Measurements from ENCODE around the gene FST. TPM values are rescaled to one million over a fixed set of nuclear protein-coding genes. Genes with fewer than 3 reads are reported as not detected.

Gene FST
- total RNA-seq, 1 experiment from 2014 or later = 0.51 TPM

GRCh38 chr5:53476019-53476418 is 4.4 kb upstream of the FST start:
- no peaks in the 10 kb centered on the region for H3K9me3 ChIP-seq (ENCODE audit: control insufficient read depth, insufficient read depth, low read depth, low read length)
- intact Hi-C loops (cut with micrococcal nuclease; ENCODE audit: unreplicated experiment) (loop anchor here (5.0 kb wide), 1 partner anchor 741 kb away; no protein-coding TSS in a partner anchor), in situ Hi-C loops (cut with HindIII; ENCODE audit: low pct_unique_long_range_greater_than_20kb, low sequenced_read_pairs) (no loop called here)
- H3K27me3 ChIP-seq (ENCODE audit: control insufficient read depth, insufficient read depth, low read length) = peaks cover 30% of the 10 kb centered on the region
- H3K4me3 ChIP-seq (ENCODE audit: low read depth in 2 of 2, low read length in 2 of 2) = no peak overlapping the region
- H3K36me3 ChIP-seq (ENCODE audit: control insufficient read depth, insufficient read depth, low read length) = no peaks in the 10 kb centered on the region
- CTCF ChIA-PET = no interaction called here
- TF ChIP-seq, protein P1, sequence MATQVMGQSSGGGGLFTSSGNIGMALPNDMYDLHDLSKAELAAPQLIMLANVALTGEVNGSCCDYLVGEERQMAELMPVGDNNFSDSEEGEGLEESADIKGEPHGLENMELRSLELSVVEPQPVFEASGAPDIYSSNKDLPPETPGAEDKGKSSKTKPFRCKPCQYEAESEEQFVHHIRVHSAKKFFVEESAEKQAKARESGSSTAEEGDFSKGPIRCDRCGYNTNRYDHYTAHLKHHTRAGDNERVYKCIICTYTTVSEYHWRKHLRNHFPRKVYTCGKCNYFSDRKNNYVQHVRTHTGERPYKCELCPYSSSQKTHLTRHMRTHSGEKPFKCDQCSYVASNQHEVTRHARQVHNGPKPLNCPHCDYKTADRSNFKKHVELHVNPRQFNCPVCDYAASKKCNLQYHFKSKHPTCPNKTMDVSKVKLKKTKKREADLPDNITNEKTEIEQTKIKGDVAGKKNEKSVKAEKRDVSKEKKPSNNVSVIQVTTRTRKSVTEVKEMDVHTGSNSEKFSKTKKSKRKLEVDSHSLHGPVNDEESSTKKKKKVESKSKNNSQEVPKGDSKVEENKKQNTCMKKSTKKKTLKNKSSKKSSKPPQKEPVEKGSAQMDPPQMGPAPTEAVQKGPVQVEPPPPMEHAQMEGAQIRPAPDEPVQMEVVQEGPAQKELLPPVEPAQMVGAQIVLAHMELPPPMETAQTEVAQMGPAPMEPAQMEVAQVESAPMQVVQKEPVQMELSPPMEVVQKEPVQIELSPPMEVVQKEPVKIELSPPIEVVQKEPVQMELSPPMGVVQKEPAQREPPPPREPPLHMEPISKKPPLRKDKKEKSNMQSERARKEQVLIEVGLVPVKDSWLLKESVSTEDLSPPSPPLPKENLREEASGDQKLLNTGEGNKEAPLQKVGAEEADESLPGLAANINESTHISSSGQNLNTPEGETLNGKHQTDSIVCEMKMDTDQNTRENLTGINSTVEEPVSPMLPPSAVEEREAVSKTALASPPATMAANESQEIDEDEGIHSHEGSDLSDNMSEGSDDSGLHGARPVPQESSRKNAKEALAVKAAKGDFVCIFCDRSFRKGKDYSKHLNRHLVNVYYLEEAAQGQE (IDR thresholded peaks at IDR 0.05; ENCODE audit: insufficient read depth in 1 of 2, low read depth in 2 of 2, low read length in 1 of 2) = no peak
- no peak for TF ChIP-seq TCF7L2 (IDR thresholded peaks at IDR 0.05; ENCODE audit: low read depth, low read length)
- no peak for TF ChIP-seq POLR2AphosphoS5 (IDR thresholded peaks at IDR 0.05; ENCODE audit: low read depth, low read length)
- TF ChIP-seq, protein P2, sequence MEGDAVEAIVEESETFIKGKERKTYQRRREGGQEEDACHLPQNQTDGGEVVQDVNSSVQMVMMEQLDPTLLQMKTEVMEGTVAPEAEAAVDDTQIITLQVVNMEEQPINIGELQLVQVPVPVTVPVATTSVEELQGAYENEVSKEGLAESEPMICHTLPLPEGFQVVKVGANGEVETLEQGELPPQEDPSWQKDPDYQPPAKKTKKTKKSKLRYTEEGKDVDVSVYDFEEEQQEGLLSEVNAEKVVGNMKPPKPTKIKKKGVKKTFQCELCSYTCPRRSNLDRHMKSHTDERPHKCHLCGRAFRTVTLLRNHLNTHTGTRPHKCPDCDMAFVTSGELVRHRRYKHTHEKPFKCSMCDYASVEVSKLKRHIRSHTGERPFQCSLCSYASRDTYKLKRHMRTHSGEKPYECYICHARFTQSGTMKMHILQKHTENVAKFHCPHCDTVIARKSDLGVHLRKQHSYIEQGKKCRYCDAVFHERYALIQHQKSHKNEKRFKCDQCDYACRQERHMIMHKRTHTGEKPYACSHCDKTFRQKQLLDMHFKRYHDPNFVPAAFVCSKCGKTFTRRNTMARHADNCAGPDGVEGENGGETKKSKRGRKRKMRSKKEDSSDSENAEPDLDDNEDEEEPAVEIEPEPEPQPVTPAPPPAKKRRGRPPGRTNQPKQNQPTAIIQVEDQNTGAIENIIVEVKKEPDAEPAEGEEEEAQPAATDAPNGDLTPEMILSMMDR (IDR thresholded peaks at IDR 0.05) = no peak
- H3K27ac ChIP-seq (ENCODE audit: low read length) = no peak overlapping the region
- peaks cover 7% of the 10 kb centered on the region for H3K4me1 ChIP-seq (ENCODE audit: control insufficient read depth, insufficient read depth, low read length)
- DNase-seq (ENCODE audit: low read depth, low spot score) (no peak), ATAC-seq (no peak)
- POLR2A ChIA-PET = no interaction called here
- no TSS peak for BruUV-seq (replicated peaks)

- ChIA-PET POLR2A (no interaction called here), CTCF (interaction anchor here (0.6 kb wide), 1 partner anchor 10 kb away, joined by 5 read pairs; no protein-coding TSS in a partner anchor)
- Histone ChIP-seq H3K4me1 (ENCODE audit: control insufficient read depth, insufficient read depth, low read length) (peaks cover 12% of the 10 kb centered on the region), H3K27me3 (ENCODE audit: control insufficient read depth, insufficient read depth, low read length) (peaks cover 35% of the 10 kb centered on the region), H3K9me3 (ENCODE audit: control insufficient read depth, insufficient read depth, low read depth, low read length) (no peaks in the 10 kb centered on the region), H3K27ac (ENCODE audit: low read length) (no peak overlapping the region), H3K36me3 (ENCODE audit: control insufficient read depth, insufficient read depth, low read length) (no peaks in the 10 kb centered on the region), H3K4me3 (ENCODE audit: low read depth in 2 of 2, low read length in 2 of 2) (no peak overlapping the region)
- no peak for ATAC-seq
- no TSS peak for BruUV-seq (replicated peaks)
- in situ Hi-C loops (cut with HindIII; ENCODE audit: low pct_unique_long_range_greater_than_20kb, low sequenced_read_pairs) (no loop called here), intact Hi-C loops (cut with micrococcal nuclease; ENCODE audit: unreplicated experiment) (loop anchor here (5.0 kb wide), 1 partner anchor 740 kb away; no protein-coding TSS in a partner anchor)
- DNase-seq (ENCODE audit: low read depth, low spot score) = no peak
- TF ChIP-seq, protein P2 (IDR thresholded peaks at IDR 0.05) = no peak
- TF ChIP-seq POLR2AphosphoS5 (IDR thresholded peaks at IDR 0.05; ENCODE audit: low read depth, low read length) = no peak
- no peak for TF ChIP-seq SIN3A (IDR thresholded peaks at IDR 0.05; ENCODE audit: borderline replicate concordance, insufficient read depth, low read depth, low read length)
- TF ChIP-seq, protein P1 (IDR thresholded peaks at IDR 0.05; ENCODE audit: insufficient read depth in 1 of 2, low read depth in 2 of 2, low read length in 1 of 2) = no peak
- no peak for TF ChIP-seq TCF7L2 (IDR thresholded peaks at IDR 0.05; ENCODE audit: low read depth, low read length)
Measured at GRCh38 chr5:53476531-53477480, 3.6 kb upstream of the FST start.
